GM21528 (cell line): ENCODE results near the gene GAK.

Source experiments
- ATAC-seq: cut with Tn5 transposase; IDR thresholded peaks from one replicate; pipeline ENCODE4 v1.9.1; 2021; ENCODE audit warnings: mild to moderate bottlenecking, moderate library complexity; ENCODE audit not compliant: unreplicated experiment, low FRiP score

Gene GAK

GRCh38 chr4:834368-835147 is 97.6 kb downstream of the GAK start:
- ATAC-seq: no peak

GRCh38 chr4:833731-834367 is 98.3 kb downstream of the GAK start:
- no peak for ATAC-seq

GRCh38 chr4:833156-833555 is 99.0 kb downstream of the GAK start:
- no peak for ATAC-seq

- ATAC-seq: no peak
Measured at GRCh38 chr4:832536-832935, 99.6 kb downstream of the GAK start.

DNA sequence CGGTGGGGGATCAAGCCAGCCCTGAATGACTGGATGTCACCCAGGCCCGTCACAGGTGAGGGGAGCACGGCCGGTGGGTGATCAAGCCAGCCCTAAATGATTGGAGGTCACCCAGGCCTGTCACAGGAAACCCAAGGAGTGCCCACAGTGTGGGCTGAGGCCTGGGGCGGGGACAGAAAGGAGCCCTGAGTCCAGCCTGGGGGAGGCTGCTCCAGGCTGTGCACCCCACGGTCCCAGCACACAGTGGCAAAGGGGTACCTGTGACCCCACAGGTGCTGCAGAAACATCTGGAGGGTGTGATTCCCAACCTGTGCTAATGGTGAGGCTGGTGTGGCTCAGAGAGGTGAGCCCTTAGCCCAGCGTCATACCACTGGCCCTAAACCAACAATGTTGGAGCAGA is 100.0 kb downstream of the GAK start:
- ATAC-seq: no peak

DNA sequence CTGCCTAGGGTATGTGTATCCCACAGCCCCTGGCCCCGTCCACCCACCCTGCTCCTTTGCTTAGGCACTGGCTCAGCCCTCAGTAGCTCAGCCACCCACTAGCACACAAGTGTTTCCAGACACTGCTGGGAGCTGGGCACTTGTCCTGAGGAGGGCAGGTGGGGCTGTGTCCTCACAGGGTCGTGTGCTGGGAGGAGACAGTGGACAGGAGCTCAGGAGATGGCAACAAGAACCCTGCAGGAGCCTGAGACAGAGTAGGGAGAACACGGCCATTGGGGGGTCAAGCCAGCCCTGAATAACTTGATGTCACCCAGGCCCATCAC is 100.7 kb downstream of the GAK start:
- no peak for ATAC-seq

DNA sequence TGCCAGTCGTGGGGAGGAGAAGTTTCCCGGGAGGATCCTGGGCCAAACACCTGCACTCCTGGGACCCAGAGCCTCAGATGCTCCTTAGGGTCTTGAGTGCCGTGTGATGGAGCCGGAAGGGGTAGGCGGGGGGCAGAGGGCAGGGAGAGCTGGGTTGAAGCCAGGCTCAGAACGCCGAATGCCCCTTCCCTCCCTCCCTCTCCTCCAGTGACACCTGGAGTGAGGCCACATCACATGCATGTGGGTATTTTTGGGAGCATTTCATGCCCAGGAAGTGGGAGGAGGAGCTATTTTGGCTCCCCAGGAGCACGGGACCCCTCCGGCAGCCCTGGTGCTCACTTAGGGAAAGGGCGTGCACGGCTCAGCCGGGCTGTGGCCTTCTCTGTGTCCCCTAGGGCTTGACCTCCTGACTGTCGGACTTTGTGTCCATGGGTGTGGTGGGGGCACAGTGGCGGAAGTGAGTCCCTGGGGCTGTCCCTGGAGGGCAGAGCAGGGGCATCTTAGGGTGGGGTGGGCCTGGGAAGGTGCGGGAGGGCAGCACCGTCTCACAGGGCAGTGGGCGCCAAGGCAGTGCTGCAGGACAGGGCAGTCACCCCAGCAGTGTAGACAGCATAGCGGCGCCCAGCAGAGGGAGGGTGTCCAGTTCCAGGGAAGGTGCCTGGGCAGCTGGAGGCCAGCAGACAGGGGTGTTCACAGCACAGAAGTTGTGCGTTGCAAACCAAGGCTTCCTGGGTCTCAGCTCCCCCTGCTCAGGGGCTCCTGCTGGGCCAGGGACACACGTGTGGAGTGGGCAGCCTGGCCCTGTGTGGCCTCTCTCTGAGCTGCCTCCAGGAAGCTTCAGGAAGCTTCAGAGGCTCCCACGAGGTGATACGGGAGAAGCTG is 101.3 kb downstream of the GAK start:
- ATAC-seq: no peak

- ATAC-seq: no peak
Measured at GRCh38 chr4:829761-830600, 102.1 kb downstream of the GAK start.

GRCh38 chr4:829291-829690 is 102.8 kb downstream of the GAK start:
- no peak for ATAC-seq

GRCh38 chr4:828641-829271 is 103.4 kb downstream of the GAK start:
- ATAC-seq: no peak

DNA sequence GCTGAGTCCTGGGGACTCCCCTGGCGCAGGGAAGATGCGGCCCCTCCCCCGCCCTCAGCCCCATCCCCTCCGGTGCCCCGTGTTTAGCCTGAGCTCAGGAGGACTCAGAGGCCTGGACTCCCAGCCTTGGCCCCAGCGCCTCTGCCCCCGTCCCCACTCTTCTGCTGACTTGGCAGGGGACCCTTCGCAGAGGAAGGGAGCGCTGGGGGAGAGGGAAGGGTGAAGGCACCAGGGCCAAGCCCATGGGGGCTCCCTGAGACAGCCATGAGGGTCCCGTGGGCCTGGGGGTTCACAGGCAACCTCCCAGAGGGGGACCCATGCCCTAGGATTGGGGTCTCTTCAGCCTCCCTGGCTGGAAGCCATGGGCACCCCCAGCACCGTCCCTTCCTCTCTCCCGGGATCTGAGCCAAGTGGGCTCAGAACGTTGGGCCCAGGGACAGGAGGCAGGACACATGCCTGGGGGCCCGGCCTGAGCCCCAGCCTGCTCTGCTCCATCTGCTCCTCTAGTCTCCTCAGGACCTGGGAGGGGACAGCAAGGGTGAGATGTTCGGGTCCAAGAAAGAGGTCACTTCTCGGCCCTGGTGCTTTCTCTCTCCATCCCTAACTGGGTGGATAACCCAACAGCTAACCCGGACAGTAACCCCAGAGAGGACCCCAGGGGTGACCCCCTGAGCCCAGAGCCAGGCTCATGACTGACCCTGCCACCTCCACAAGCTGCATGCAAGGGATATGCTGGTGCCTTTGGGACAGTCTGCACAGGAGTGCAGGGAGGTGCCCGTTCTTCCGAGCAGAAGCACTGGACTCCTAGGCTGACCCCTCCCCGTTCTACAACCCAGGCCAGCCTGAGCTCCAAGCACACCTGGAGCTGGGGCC is 104.7 kb downstream of the GAK start:
- ATAC-seq: no peak

GRCh38 chr4:826508-827208 is 105.5 kb downstream of the GAK start:
- ATAC-seq: no peak

- ATAC-seq: no peak
Measured at GRCh38 chr4:825971-826330, 106.2 kb downstream of the GAK start, which contains the start of gene CPLX1. Gene CPLX1, minus strand, starts transcription at chr4:826129. Its CDS starts 1,607 bp downstream, at chr4:824522.

DNA sequence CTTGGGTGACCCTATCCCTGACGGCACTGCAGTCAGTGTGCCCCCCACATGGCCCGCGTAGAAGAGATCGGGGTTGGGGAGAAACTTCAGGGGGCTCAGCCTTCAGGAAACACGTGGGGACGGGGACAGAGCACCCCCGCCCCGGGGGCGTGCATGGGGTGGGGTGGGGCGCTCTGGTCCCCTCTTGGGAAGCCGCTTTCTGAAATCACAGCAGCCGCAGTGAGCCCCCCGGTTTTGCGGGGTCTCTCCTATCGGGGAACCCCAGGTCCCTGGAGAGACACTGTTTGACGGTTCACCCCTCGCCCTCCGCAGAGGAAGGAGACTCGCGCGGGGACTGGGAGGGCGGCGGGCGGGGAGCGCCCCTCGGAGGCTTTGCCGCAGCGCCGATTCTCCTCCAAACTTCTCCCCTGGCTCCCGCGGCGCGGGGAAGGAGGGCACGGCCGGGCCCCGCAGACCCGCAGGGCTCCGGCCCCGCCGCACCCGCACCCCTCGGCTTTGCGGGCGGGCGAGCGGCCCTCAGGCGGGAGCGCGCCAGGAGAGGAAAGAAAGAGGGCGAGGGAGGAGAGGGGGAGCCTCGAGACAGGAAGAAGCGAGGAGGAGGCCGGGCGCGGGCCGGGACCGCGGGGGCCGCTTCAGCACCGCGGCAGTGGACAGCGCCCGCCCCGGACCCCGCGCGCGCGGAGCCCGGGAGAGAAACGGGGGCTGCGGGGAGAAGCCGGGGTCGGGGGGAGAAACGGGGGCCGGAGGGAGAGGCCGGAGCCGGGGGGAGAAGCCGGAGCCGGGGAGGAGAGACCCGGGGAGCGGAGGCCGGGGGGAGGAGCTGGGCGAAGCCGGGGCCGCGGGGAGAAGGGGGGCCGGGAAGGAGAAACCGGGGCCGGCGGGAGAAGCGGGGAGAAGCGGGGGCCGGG is 106.8 kb downstream of the GAK start:
- no peak for ATAC-seq

DNA sequence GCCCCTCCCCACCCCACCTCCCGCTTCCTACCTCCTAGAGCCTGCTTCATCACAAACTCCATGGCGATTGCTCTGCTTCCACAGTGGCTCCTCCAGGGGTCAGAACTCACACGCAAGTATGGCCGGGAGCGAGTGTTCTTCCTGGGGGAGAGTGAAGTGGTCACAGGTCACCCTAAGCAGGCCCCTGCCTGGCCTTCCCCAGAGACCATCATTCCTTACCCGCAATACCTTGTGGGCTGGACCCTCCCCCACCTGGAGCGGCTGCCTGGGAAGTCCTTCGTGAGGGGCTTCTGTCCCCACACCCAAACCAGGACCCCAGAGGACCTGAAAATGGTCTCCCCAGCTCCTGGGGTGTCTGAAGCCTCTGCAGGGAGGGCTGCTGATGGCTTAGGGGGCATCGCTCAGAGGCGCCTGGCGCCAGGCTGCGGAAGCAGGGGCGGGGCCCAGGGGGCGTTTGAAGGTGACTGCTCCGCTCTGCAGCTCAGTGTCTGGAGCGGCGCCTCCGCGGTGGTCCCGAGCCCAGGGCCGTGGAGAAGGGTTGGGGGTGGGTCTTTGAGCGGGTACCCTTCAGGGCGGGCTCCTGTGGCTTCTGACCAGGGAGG is 107.6 kb downstream of the GAK start:
- no peak for ATAC-seq

DNA sequence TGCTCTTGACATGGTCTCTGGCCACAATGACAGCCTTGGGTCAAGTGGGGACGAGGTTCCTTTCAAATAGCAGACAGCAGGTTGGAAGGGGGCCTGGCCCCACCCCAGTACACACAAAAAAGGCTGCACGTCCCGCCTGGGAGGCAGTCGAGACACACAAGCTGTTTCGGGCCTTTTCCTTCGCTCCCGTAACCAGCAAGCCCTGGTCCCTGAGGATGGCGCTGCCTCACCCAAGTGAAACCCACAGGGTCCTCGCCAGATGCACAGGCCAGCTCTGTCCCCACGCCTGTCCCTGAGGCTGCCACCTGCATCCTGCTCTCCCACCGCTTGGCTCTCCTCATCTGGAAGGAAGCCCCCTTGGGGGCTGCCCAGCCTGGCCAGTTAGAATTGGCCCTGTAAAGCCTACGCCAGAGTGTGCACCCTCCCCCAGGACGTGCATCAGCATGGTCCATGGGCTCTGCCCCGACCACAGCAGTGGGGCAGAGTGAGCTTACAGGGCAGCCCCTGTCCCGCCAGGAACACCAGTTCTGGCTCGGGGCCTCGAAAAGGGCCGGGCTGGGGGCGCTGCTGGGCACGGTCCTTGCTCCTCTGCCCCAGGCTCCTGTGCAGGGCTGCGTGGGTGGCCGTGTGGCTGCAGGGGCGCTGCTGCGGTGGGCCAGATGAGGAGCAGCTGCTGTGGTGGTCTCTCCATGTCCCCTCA is 108.2 kb downstream of the GAK start:
- ATAC-seq: no peak
